ENCODE measurements around the gene KCNIP1. TPM values are rescaled to one million over a fixed set of nuclear protein-coding genes. Genes with fewer than 3 reads are reported as not detected.

The KCNIP1 gene
- polyA plus RNA-seq, 3 donors: not detected

DNA sequence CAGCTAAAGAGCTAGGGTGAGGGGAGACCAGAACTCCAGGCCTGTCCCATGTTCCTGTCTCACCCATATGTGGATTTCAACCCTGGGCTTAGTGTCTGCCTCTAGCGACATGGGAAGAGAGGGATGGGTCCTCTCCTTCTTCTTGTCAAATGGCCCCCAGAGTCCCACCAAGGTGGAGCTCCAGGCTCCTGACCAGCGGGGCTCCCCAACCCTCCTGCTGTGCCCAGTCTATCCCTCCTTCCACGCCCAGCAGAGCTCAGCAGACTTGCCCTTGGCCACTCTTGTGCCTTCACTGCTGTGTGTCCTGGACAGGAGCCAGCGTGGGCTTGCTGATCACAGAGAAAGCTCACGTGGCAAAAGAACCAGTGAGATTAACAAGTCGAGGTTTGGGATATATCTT, 156.7 kb downstream of the KCNIP1 start:
- Mint-ChIP-seq H3K27ac (peak overlapping the region in 1 of 7 donors; percentile 59), H3K36me3 (no peaks in the 10 kb centered on the region), H3K4me3 (no peak overlapping the region), H3K9me3 (no peaks in the 10 kb centered on the region), H3K27me3 (ENCODE audit: low read depth in 3 of 3) (peaks cover 15 to 22% (median 18%) of the 10 kb centered on the region in 3 donors), H3K4me1 (no peaks in the 10 kb centered on the region)
- Histone ChIP-seq H3K27ac (ENCODE audit: low read depth in 1 of 2, low read length in 2 of 2) (no peak overlapping the region), H3K79me2 (ENCODE audit: insufficient read depth, low read length) (no peaks in the 10 kb centered on the region), H3K27me3 (ENCODE audit: control insufficient read depth in 2 of 2, insufficient read depth in 2 of 2, low read length in 2 of 2) (peaks cover 0 to 3% of the 10 kb centered on the region in 2 donors), H3K4me1 (ENCODE audit: control insufficient read depth in 1 of 2, insufficient read depth in 2 of 2, low read length in 2 of 2) (no peaks in the 10 kb centered on the region), H3K4me2 (replicated peaks; ENCODE audit: extremely low read depth, low read length, poor library complexity, severe bottlenecking) (no peak overlapping the region), H2AFZ (ENCODE audit: insufficient read depth, low read depth, low read length, poor library complexity, severe bottlenecking) (no peak overlapping the region), H3K9ac (ENCODE audit: insufficient read depth, low read length, poor library complexity, severe bottlenecking) (no peak overlapping the region), H3K4me3 (replicated peaks in 1 of 3; ENCODE audit: low read depth in 2 of 3, low read length in 3 of 3) (no peak overlapping the region), H3K36me3 (replicated peaks in 1 of 2; ENCODE audit: control insufficient read depth in 1 of 2, insufficient read depth in 2 of 2, low read length in 2 of 2) (no peaks in the 10 kb centered on the region), H4K20me1 (ENCODE audit: insufficient read depth, low read length) (no peaks in the 10 kb centered on the region), H3K9me3 (replicated peaks in 1 of 2; ENCODE audit: control insufficient read depth in 1 of 2, insufficient read depth in 1 of 2, low read length in 2 of 2) (no peaks in the 10 kb centered on the region)
- intact Hi-C loops (cut with micrococcal nuclease): no loop called here
- DNase-seq: no peak
- TF ChIP-seq, protein P1, sequence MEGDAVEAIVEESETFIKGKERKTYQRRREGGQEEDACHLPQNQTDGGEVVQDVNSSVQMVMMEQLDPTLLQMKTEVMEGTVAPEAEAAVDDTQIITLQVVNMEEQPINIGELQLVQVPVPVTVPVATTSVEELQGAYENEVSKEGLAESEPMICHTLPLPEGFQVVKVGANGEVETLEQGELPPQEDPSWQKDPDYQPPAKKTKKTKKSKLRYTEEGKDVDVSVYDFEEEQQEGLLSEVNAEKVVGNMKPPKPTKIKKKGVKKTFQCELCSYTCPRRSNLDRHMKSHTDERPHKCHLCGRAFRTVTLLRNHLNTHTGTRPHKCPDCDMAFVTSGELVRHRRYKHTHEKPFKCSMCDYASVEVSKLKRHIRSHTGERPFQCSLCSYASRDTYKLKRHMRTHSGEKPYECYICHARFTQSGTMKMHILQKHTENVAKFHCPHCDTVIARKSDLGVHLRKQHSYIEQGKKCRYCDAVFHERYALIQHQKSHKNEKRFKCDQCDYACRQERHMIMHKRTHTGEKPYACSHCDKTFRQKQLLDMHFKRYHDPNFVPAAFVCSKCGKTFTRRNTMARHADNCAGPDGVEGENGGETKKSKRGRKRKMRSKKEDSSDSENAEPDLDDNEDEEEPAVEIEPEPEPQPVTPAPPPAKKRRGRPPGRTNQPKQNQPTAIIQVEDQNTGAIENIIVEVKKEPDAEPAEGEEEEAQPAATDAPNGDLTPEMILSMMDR (IDR thresholded peaks at IDR 0.05): no peak
- WGBS (ENCODE audit: insufficient coverage): 72% methylated on average over 4 of the region's 6 CpGs

DNA sequence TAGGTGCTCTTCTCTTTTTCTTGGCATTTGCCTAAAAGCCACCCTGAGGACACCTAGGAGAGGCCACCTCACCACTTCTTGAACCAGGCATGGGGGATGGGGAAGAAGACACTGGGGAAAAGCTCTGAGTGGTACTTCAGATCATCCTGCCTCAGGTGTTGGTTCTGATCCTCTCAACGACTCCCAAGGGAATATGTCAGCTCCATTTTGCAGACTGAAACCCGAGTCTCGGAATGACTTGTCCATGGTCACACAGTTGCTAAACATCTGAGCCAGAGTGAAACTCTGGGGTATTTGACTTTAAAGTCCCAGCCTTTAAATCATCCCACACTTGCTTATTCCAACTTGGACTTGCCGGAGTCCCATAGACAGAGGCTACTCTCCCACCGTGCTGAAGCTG, 159.1 kb downstream of the KCNIP1 start:
- Histone ChIP-seq H3K36me3 (replicated peaks in 1 of 2; ENCODE audit: control insufficient read depth in 1 of 2, insufficient read depth in 2 of 2, low read length in 2 of 2) (no peaks in the 10 kb centered on the region), H3K9me3 (replicated peaks in 1 of 2; ENCODE audit: control insufficient read depth in 1 of 2, insufficient read depth in 1 of 2, low read length in 2 of 2) (no peaks in the 10 kb centered on the region), H2AFZ (ENCODE audit: insufficient read depth, low read depth, low read length, poor library complexity, severe bottlenecking) (no peak overlapping the region), H3K4me3 (replicated peaks in 1 of 3; ENCODE audit: low read depth in 2 of 3, low read length in 3 of 3) (no peak overlapping the region), H3K79me2 (ENCODE audit: insufficient read depth, low read length) (no peaks in the 10 kb centered on the region), H3K27ac (ENCODE audit: low read depth in 1 of 2, low read length in 2 of 2) (no peak overlapping the region), H3K27me3 (ENCODE audit: control insufficient read depth in 2 of 2, insufficient read depth in 2 of 2, low read length in 2 of 2) (peaks cover 0 to 3% of the 10 kb centered on the region in 2 donors), H3K4me2 (replicated peaks; ENCODE audit: extremely low read depth, low read length, poor library complexity, severe bottlenecking) (no peak overlapping the region), H3K9ac (ENCODE audit: insufficient read depth, low read length, poor library complexity, severe bottlenecking) (no peak overlapping the region), H3K4me1 (ENCODE audit: control insufficient read depth in 1 of 2, insufficient read depth in 2 of 2, low read length in 2 of 2) (no peaks in the 10 kb centered on the region), H4K20me1 (ENCODE audit: insufficient read depth, low read length) (no peaks in the 10 kb centered on the region)
- TF ChIP-seq, protein P1 (IDR thresholded peaks at IDR 0.05): no peak
- intact Hi-C loops (cut with micrococcal nuclease): no loop called here
- Mint-ChIP-seq H3K4me3 (no peak overlapping the region), H3K4me1 (no peaks in the 10 kb centered on the region), H3K36me3 (no peaks in the 10 kb centered on the region), H3K9me3 (no peaks in the 10 kb centered on the region), H3K27me3 (ENCODE audit: low read depth in 3 of 3) (peaks cover 16 to 27% (median 21%) of the 10 kb centered on the region in 3 donors), H3K27ac (no peak overlapping the region)
- WGBS (ENCODE audit: insufficient coverage): 92% methylated on average over 4 of the region's 5 CpGs
- no peak for DNase-seq
